ENCODE data around the gene RNU4-1. TPM values are rescaled to one million over a fixed set of nuclear protein-coding genes. Genes with fewer than 3 reads are reported as not detected.
A peak's percentile ranks its signal among the peaks of the same experiment; 100 is the strongest.
"Not testable (repeated sequence)": the region's sequence is repeated elsewhere in the genome, so short reads cannot be mapped to it uniquely, and the experiment has no call there.

RNU4-1 gene
- not detected for polyA plus RNA-seq (2012; ENCODE audit: insufficient read depth, insufficient read length)

DNA sequence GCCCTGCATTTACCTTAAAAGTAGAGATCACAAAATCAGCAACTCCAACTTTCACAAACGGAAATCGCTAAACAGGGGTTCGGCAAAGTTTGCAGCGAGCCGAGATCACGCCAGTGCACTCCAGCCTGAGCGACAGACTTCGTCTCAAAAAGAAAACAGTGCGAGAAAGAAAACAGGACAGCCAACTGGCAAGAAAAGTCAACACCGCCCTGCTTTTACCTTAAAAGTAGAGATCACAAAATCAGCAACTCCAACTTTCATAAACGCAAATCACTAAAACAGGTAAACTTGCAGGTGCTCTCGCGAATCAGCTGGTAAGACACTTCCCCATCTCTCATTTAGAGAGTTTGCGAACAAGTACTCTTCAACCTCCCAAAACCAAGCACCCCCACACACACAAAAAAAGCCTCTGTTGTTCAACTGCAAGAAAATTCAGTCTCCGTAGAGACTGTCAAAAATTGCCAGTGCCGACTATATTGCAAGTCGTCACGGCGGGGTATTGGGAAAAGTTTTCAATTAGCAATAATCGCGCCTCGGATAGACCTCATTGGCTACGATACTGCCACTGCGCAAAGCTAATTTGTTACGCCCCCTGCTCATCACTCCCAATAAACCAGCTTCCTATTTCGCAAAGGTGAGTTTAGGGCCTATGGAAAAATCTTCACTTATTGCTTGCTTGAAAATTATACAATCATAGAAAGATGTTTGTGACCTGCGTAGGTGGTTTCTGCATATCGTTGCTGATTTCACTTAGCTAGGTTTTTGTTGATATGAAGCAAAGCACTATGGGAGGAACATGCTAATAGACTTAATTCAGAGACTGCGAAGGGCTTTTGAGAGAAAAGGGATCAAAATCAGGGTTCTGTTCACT lies at the start of gene RNU4-1:
Gene RNU4-1, minus strand, starts transcription at position 577 of the 871 bp plus-strand sequence.
- DNase-seq (ENCODE audit: low read depth, low spot score): peak; percentile 99
- peak within 1 kb of the TSS; percentile 62 for H3K4me3 ChIP-seq (ENCODE audit: low read length)

DNA sequence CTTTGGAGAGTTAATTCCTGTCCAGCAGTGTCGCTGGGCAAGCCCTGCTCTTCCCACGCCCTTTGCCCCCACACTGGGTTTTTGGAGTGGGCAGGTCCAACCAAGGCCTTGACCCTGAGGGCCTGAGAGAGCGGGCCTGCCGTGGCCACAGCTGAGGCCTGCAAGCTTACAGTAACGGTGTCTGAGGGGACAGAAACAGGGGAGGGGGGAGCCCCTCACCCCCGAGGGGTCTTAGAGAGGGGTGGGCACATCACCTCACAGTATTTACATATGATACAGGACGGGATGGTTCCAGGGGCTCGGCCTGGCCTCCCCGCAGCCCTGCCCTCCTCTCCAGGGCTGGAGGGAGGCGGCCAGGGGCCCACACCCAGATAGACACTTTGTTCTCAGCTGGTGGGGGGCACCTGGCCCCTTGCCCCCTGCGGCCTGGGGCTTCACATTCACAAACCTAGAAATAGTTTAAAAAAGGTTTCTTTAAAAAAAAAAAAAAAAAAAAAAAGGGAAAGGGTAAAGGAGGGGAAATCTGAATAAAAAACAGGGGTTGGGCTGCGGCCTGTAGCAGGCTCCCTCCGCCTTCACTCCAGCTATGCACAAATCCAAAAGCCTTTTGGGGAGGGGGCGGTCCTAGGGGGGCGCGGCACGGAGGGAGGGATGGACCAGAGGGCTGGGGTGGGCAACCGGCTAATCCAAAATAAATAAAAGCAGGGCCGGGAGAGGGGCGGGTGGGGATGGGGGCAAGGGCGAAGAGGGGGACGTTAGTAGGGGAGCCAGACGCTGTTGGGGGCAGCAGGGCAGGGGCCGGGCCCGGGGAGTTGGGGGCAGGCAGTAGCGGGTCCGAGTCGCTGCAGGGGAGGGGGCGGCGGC lies 49.4 kb upstream of the RNU4-1 start:
- no peak overlapping the region for H3K4me3 ChIP-seq (ENCODE audit: low read length)
- DNase-seq (ENCODE audit: low read depth, low spot score): no peak

DNA sequence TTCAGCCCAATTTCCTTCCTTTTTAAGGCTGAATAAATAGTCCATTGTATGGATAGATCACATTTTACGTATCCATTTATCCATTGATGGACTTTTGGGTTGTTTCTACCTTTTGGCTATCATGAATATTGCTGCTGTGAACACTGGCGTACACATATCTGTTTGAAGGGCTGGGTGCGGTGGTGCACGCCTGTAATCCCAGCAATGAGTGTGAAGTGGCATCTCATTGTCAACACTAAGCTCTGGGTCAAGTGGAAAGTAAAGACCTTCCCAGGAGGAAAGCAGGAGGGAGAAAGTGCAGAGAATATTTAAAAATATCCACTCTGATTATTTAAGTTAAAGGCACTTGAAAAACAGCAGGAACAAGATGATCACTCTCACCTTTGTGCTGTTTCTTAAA lies 46.2 kb upstream of the RNU4-1 start:
- no peak overlapping the region for H3K4me3 ChIP-seq (ENCODE audit: low read length)

DNA sequence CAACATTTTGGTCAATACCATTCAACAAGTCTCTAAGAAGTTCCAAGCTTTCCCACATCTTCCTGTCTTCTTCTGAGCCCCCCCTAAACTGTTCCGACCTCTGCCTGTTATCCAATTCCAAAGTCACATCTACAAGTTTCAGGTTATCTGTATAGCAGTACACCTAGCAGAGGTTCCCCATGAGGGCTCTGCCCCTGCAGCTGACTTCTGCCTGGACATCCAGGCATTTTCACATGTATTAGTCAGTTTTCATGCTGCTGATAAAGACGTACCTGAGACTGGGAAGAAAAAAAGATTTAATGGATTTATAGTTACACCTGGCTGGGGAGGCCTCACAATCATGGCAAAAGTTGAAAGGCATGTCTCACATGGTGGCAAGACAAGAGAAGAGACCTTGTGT lies 44.7 kb upstream of the RNU4-1 start:
- H3K4me3 ChIP-seq (ENCODE audit: low read length): no peak overlapping the region
- DNase-seq (ENCODE audit: low read depth, low spot score): no peak

More for the DNA sequence above, 46.2 kb upstream of the RNU4-1 start:
- no peak for DNase-seq (ENCODE audit: low read depth, low spot score)

DNA sequence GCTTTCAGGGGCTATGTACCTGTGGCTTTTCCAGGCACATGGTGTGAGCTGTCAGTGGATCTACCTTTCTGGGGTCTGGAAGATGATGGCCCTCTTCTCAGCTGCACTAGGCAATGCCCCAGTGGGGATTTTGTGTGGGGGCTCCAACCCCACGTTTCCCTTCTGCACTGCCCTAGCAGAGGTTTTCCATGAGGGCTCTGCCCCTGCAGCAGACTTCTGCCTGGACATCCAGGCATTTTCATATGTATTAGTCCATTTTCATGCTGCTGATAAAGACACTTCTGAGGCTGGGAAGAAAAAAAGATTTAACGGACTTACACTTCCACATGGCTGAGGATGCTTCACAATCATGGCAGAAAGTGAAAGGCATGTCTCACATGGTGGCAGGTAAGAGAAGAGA lies 43.4 kb upstream of the RNU4-1 start:
- not testable (repeated sequence) for DNase-seq (ENCODE audit: low read depth, low spot score); H3K4me3 ChIP-seq (ENCODE audit: low read length)

DNA sequence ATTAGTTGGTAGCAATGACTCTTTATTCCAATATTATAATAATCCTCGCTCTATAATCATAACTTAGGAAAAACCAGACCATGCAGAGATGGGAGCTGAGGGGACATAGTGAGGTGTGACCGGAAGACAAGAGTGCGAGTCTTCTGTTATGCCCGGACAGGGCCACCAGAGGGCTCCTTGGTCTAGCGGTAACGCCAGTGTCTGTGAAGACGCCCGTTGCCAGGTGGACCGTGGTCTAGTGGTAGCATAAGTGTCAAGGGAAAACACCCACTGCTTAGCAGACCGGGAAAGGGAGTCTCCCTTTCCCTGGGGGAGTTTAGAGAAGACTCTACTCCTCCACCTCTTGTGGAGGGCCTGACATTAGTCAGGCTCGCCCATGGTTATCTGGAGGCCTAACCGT lies 42.4 kb upstream of the RNU4-1 start:
- not testable (repeated sequence) for DNase-seq (ENCODE audit: low read depth, low spot score); H3K4me3 ChIP-seq (ENCODE audit: low read length)

DNA sequence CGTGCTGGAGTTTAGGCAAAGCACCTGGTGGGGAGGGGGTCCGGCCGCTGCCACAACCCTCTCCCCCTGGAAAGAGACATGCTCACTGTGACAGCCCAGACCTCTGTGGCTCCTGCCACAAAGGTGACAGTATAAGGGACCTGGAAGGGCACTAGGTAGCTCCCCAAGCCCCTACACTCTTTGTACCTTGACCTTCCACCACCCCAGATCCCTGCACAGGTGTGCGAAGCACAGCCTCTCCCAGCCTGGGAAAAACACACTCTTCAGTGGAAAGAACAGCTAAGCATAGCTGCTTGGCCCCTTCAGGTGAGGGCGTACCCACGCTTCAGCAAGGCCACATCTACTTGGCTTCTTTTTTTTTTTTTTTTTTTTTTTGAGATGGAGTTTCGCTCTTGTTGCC lies 39.5 kb upstream of the RNU4-1 start:
- no peak overlapping the region for H3K4me3 ChIP-seq (ENCODE audit: low read length)
- no peak for DNase-seq (ENCODE audit: low read depth, low spot score)

DNA sequence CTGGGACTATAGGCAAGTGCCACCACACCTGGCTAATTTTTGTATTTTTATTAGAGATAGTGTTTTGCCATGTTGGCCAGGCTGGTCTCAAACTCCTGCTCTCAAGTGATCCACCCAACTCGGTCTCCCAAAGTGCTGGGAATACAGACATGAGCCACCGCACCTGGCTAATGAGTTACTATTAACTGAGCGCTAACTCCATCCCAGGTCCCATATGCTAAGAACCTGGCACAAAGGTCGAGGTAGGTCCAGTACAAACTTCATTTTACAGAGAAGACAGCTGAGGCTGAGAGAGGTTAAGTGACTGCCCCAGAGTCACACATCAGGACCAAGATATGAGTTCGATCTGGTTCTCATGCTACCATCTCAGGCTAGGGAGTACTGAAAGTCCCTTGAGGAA lies 39.0 kb upstream of the RNU4-1 start:
- no peak overlapping the region for H3K4me3 ChIP-seq (ENCODE audit: low read length)
- DNase-seq (ENCODE audit: low read depth, low spot score): no peak

DNA sequence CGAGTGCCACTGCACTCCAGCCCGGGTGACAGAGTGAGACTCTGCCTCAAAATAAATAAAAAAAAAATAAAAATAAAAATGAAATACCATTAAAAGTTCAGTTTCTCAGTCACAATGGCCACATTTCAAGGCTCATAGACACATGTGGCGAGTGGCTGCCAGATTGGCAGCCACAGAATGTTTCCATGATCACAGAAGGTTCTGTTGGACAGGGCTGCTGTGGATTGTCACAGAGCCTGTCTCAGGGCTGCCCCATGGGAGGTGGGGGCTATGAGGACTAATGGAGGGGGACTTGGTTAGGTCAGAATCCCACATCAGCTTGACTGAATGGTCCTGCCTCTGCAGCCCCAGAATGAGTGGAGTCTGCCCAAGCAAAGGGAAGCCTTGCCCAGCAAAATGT lies 38.4 kb upstream of the RNU4-1 start:
- DNase-seq (ENCODE audit: low read depth, low spot score): no peak
- H3K4me3 ChIP-seq (ENCODE audit: low read length): no peak overlapping the region

DNA sequence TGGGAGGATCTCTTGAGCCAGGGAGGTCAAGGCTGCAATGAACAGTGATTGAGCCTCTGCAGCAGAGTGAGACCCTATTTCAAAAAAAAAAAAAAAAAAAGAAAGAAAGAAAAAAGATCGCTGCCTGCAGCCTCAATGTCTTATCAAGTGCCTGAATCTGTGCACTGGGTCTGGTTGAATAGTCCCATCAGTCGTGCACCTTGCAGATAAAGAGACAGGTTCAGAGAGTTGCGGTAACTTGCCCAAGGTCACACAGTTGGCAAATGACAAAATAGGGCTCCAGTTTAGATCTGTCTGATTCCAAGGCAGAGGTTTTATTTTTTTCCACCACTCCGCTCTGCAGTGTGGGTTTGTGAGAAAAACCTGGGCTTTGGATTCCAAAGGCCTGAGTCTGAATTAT lies 35.2 kb upstream of the RNU4-1 start:
- no peak overlapping the region for H3K4me3 ChIP-seq (ENCODE audit: low read length)
- peak; percentile 66 for DNase-seq (ENCODE audit: low read depth, low spot score)

DNA sequence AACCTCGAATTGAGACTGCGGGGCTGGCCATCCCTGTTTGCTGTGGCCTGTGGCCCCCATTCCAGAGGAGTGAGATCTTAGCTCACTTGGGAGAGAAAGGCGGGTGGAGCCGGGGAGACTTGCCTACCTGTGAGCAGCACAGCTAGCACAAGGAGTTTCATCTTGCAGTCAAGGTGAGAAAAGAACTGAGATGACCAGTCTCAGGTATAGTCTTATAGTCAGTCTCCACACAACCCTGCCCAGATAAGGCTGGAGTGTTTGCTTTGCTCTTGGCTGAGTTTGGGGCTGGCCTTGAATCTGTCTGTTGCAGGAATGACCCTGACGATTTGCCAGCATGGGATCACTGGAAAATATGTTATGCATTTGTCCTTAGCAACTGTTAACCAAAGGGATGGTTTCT lies 34.6 kb upstream of the RNU4-1 start, which contains the start of gene PLA2G1B:
Gene PLA2G1B, minus strand, starts transcription at position 187 of the 400 bp plus-strand sequence. Its CDS starts 26 bp downstream, at position 161.
- DNase-seq (ENCODE audit: low read depth, low spot score): no peak
- no peak within 1 kb of the TSS for H3K4me3 ChIP-seq (ENCODE audit: low read length)

DNA sequence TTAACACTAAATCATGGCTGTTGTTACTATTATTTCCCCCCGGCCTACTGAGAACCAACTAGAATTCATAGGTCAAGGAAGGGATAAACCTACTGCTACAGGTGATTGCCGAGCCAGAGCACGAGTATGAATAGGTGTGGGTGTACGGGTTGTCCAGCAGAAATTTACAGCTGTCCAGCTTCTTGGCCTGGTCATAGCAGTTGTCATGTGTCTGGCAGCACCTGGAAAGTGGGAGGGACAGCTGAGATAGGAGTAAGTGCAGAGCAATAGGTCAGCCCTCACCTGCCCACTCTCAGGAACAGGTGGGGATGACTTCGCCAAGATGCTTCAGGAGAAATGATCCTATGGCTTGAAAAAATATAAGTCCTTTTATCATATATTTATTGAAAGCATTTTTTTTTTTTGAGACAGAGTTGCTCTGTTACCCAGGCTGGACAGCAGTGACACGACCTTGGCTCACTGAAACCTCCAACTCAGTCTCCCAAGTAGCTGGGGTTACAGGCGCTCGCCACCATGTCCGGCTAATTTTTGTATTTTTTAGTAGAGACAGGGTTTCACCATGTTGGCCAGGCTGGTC lies 31.9 kb upstream of the RNU4-1 start:
- no peak overlapping the region for H3K4me3 ChIP-seq (ENCODE audit: low read length)
- no peak for DNase-seq (ENCODE audit: low read depth, low spot score)

DNA sequence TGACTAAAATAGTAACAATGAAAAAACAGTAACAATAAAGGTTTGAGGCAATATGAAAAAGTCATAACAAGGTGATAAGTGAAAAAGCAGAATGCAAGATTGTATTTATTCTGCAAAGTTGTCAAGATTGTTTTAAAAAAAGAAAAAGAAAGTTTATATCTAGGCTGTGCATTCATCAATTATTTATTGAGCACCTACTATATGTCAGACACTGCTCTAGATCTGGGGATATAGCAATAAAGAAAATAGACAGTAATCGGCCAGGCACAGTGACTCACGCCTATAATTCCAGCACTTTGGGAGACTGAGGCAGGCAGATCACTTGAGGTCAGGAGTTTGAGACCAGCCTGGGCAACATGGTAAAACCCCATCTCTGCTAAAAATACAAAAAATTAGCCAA lies 30.7 kb upstream of the RNU4-1 start:
- H3K4me3 ChIP-seq (ENCODE audit: low read length): no peak overlapping the region
- no peak for DNase-seq (ENCODE audit: low read depth, low spot score)

DNA sequence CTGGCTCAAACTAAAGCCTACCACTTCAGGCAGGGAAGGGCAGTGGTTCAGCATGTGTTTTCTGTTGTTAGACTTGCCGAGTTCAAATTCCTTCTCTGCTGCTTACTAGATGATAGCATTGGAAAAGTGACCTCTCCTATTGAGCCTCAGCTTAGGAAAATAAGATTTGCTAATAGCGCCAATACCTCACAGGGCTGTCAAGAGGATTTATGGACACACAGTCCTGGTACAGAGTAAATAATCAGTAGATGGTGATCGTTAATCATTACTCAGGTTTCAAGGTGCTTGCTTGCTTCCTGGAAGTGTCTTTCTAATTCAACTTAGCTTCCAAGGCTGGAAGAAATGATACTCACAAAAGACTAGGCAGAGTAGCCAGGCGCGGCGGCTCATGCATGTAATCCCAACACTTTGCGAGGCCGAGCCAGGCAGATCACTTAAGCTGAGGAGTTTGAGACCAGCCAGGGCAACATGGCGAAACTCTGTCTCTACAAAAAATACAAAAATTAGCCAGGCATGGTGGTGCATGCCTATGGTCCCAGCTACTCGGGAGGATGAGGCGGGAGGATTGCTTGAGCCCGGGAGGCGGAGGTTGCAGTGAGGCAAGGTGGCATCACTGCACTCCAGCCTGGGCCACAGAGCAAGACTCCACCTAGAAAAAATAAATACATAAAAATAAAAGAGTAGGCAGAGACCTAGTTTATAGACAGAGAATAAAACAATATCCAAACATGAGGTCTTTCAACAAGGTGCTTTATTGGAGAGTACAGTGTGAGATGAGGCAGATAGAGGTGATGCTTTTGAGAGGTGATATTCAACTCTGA lies 28.6 kb upstream of the RNU4-1 start:
- no peak overlapping the region for H3K4me3 ChIP-seq (ENCODE audit: low read length)
- no peak for DNase-seq (ENCODE audit: low read depth, low spot score)

DNA sequence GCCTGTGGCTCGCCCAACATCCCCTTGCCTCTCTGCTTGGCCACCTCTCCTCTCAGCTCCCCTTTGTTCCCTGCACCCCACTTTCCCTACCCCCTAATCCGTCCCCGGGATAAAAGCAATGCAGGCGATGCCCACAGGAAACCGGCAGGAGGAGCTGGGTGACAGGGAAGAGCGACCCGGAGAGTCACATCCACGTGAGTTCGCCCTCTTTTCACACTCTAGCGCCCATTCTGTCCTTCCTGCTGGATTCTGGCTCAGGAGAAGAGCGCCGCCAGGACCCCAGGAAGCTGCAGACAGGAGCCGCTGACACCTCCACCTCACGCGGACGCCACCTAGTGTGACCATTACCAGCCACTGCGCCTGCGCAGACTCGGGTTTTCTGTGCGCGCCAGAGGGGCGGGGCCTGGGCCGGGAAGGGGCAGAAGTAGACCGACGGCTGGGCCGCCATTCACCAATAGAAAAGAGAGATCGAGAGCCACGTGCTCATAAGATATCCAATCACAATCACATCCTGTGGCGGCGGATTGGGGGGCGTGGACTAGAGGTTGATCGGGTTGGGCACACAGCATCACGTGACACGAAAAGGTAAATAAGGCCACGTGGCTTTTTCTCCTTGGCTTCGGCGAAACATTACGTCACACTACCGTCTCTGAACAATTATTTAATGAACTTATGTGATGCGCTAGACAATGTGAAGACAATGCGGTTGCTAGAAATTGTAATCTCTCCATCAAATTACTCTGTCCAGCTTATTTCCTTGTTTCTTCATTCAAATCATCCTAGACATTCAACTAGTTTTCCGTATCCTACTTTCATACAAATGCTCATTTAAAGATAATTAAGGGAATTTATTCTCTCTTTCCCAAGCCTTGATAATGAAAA lies 24.4 kb upstream of the RNU4-1 start:
- DNase-seq (ENCODE audit: low read depth, low spot score): peak; percentile 99
- peak overlapping the region; percentile 86 for H3K4me3 ChIP-seq (ENCODE audit: low read length)

DNA sequence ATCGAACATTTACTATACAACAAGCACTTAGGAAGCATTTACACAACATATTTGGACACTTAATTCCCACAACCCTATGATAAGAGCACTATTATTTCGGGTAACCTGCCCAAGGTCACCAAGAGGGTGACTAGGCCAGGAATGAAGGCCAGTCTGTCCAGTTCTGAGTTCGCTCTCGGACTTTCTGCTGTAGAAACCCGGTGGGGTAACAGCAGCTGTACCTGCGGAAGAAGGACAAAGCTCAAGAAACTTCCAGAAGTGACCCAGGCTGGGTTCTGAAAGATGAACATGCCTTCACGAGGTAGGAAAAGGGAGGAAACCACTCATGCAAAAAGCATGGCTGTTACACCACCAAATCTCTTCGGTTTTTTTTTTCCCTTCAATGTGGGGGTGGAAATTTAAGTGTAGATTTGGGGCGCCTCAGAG lies 23.8 kb upstream of the RNU4-1 start:
- DNase-seq (ENCODE audit: low read depth, low spot score): no peak
- H3K4me3 ChIP-seq (ENCODE audit: low read length): peak overlapping the region; percentile 86

DNA sequence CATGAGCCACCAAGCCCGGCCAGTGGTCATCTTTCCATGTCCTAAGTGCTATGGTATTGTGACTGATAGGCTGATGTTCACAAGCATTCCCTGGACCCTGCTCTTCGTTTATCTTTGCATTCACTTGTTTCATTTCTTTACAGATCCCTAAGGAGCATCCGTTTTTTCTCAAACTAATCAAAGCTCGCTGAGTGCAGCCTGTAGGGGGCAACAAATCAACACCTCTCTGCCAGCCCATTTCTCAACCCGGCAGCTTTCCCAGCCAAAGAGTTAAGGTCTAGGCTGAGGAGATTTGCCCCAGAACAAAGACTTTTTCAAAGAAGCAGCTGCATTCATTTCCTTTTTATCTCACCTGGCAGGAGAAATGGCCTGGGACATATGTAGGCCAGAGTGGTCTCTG lies 21.2 kb upstream of the RNU4-1 start:
- no peak overlapping the region for H3K4me3 ChIP-seq (ENCODE audit: low read length)
- peak; percentile 29 for DNase-seq (ENCODE audit: low read depth, low spot score)

Measured in Jurkat, Clone E6-1 (cell line).